Mesendoderm (in vitro differentiated cells): Measurements from ENCODE around the gene CNDP1.

ENCODE experiments used
- DNase-seq: peaks from one replicate; pipeline ENCODE4 v3.0.0; 2013
- H2AK5ac ChIP-seq: 2 replicates; pipeline ENCODE4 v1.6.1; 2013; ENCODE audit warnings: low read length, inconsistent platforms
- H2BK120ac ChIP-seq: 2 replicates; pipeline ENCODE4 v1.6.1; 2013; ENCODE audit warnings: low read depth, mild to moderate bottlenecking, low read length, moderate library complexity, mixed read lengths
- H2BK15ac ChIP-seq: replicated peaks from 2 replicates; pipeline ENCODE4 v1.6.1; 2013; ENCODE audit warnings: low read depth, mild to moderate bottlenecking, moderate library complexity
- H2BK5ac ChIP-seq: 2 replicates; pipeline ENCODE4 v1.6.1; 2013; ENCODE audit warnings: low read length, inconsistent platforms
- H3K18ac ChIP-seq: 2 replicates; pipeline ENCODE4 v1.6.1; 2013; ENCODE audit warnings: mild to moderate bottlenecking, low read length, mixed read lengths
- H3K23ac ChIP-seq: one replicate; pipeline ENCODE4 v1.6.1; 2013; ENCODE audit warnings: low read length
- H3K27ac ChIP-seq: 2 replicates; pipeline ENCODE4 v1.5.1; 2013; ENCODE audit warnings: low read depth, mild to moderate bottlenecking, inconsistent platforms, low read length, moderate library complexity
- H3K27me3 ChIP-seq: 2 replicates; pipeline ENCODE4 v1.6.1; 2013; ENCODE audit warnings: low read length, control low read depth, mild to moderate bottlenecking, inconsistent platforms; ENCODE audit not compliant: insufficient read depth, poor library complexity
- H3K36me3 ChIP-seq: 2 replicates; pipeline ENCODE4 v1.6.1; 2013; ENCODE audit warnings: low read length, inconsistent platforms; ENCODE audit not compliant: control insufficient read depth, insufficient read depth
- H3K4ac ChIP-seq: one replicate; pipeline ENCODE4 v1.6.1; 2013; ENCODE audit warnings: low read depth, mild to moderate bottlenecking, low read length, moderate library complexity
- H3K4me1 ChIP-seq: 2 replicates; pipeline ENCODE4 v1.6.1; 2013; ENCODE audit warnings: low read depth, low read length, inconsistent platforms; ENCODE audit not compliant: control insufficient read depth
- H3K4me2 ChIP-seq: 2 replicates; pipeline ENCODE4 v1.6.1; 2013; ENCODE audit warnings: low read length
- H3K4me3 ChIP-seq: 2 replicates; pipeline ENCODE4 v1.5.1; 2013; ENCODE audit warnings: mild to moderate bottlenecking, low read length
- H3K56ac ChIP-seq: one replicate; pipeline ENCODE4 v1.6.1; 2013; ENCODE audit warnings: low read length
- H3K79me1 ChIP-seq: 2 replicates; pipeline ENCODE4 v1.6.1; 2013; ENCODE audit warnings: low read length, inconsistent platforms
- H3K79me2 ChIP-seq: 2 replicates; pipeline ENCODE4 v1.6.1; 2013; ENCODE audit warnings: mild to moderate bottlenecking, low read length; ENCODE audit not compliant: control insufficient read depth, insufficient read depth
- H3K9ac ChIP-seq: 2 replicates; pipeline ENCODE4 v1.6.1; 2013; ENCODE audit warnings: low read length, inconsistent platforms
- H4K5ac ChIP-seq: one replicate; pipeline ENCODE4 v1.6.1; 2013; ENCODE audit warnings: low read length
- H4K8ac ChIP-seq: one replicate; pipeline ENCODE4 v1.6.1; 2013; ENCODE audit warnings: low read depth, mild to moderate bottlenecking, control low read depth, low read length, moderate library complexity
- WGBS: extraction: QIAGEN DNeasy Blood & Tissue Kit; methylation state at CpG from one replicate; pipeline ENCODE4 v1.1.7; 2013; ENCODE audit warnings: low lambda C conversion rate, missing lambda C conversion rate; ENCODE audit not compliant: insufficient coverage; ENCODE audit errors: extremely low coverage; 5-methylcytosine and 5-hydroxymethylcytosine counted together

Gene CNDP1

GRCh38 chr18:74511823-74512222 lies 22.5 kb upstream of the CNDP1 start:
- Histone ChIP-seq H3K27me3 (no peaks in the 10 kb centered on the region), H3K23ac (no peak overlapping the region), H2BK120ac (no peak overlapping the region), H3K36me3 (peaks cover 37% of the 10 kb centered on the region), H3K4me3 (no peak overlapping the region), H3K4me1 (peaks cover 3% of the 10 kb centered on the region), H2AK5ac (no peak overlapping the region), H2BK5ac (no peak overlapping the region), H3K4me2 (no peak overlapping the region), H4K5ac (no peak overlapping the region), H3K27ac (no peak overlapping the region), H4K8ac (no peak overlapping the region), H3K56ac (no peak overlapping the region), H3K79me2 (no peaks in the 10 kb centered on the region), H3K9ac (no peak overlapping the region), H2BK15ac (no peak overlapping the region), H3K79me1 (peaks cover 15% of the 10 kb centered on the region), H3K18ac (no peak overlapping the region), H3K4ac (no peak overlapping the region)
- no peak for DNase-seq
- no CpG with 5 or more reads among the region's 7 CpGs for WGBS

- H4K8ac ChIP-seq, result no peak overlapping the region
- no peak overlapping the region for H3K4me2 ChIP-seq
- no peak overlapping the region for H3K23ac ChIP-seq
- no peak overlapping the region for H3K4me3 ChIP-seq
- no peak overlapping the region for H4K5ac ChIP-seq
- peaks cover 3% of the 10 kb centered on the region for H3K4me1 ChIP-seq
- no CpG with 5 or more reads among the region's 15 CpGs for WGBS
- H3K4ac ChIP-seq, result no peak overlapping the region
- H2BK120ac ChIP-seq, result no peak overlapping the region
- no peak overlapping the region for H2BK15ac ChIP-seq
- DNase-seq, result no peak
- H3K27ac ChIP-seq, result no peak overlapping the region
- H3K79me2 ChIP-seq, result no peaks in the 10 kb centered on the region
- H3K9ac ChIP-seq, result no peak overlapping the region
- H3K56ac ChIP-seq, result no peak overlapping the region
- no peak overlapping the region for H2BK5ac ChIP-seq
- H3K27me3 ChIP-seq, result no peaks in the 10 kb centered on the region
- H3K36me3 ChIP-seq, result peaks cover 37% of the 10 kb centered on the region
- H2AK5ac ChIP-seq, result no peak overlapping the region
- no peak overlapping the region for H3K18ac ChIP-seq
- peaks cover 11% of the 10 kb centered on the region for H3K79me1 ChIP-seq
Measured at GRCh38 chr18:74512321-74513053, 21.8 kb upstream of the CNDP1 start.

- Histone ChIP-seq H3K4me2 (no peak overlapping the region), H3K27ac (no peak overlapping the region), H2AK5ac (no peak overlapping the region), H3K18ac (no peak overlapping the region), H2BK5ac (no peak overlapping the region), H3K79me2 (no peaks in the 10 kb centered on the region), H4K8ac (no peak overlapping the region), H2BK120ac (no peak overlapping the region), H3K4me1 (peaks cover 3% of the 10 kb centered on the region), H3K36me3 (peaks cover 38% of the 10 kb centered on the region), H2BK15ac (no peak overlapping the region), H3K23ac (no peak overlapping the region), H3K9ac (no peak overlapping the region), H3K79me1 (peaks cover 11% of the 10 kb centered on the region), H3K27me3 (no peaks in the 10 kb centered on the region), H3K4ac (no peak overlapping the region), H3K4me3 (no peak overlapping the region), H4K5ac (no peak overlapping the region), H3K56ac (no peak overlapping the region)
- no CpG with 5 or more reads among the region's 27 CpGs for WGBS
- DNase-seq, result no peak
Measured at GRCh38 chr18:74513149-74513882, 21.0 kb upstream of the CNDP1 start.

- Histone ChIP-seq H2BK5ac (no peak overlapping the region), H2BK15ac (no peak overlapping the region), H3K18ac (no peak overlapping the region), H3K27ac (no peak overlapping the region), H3K4me2 (no peak overlapping the region), H2BK120ac (no peak overlapping the region), H3K23ac (no peak overlapping the region), H3K27me3 (no peaks in the 10 kb centered on the region), H3K36me3 (peaks cover 41% of the 10 kb centered on the region), H3K4ac (no peak overlapping the region), H3K56ac (no peak overlapping the region), H3K4me3 (no peak overlapping the region), H3K79me2 (no peaks in the 10 kb centered on the region), H3K4me1 (no peaks in the 10 kb centered on the region), H2AK5ac (no peak overlapping the region), H3K9ac (no peak overlapping the region), H4K8ac (no peak overlapping the region), H3K79me1 (peaks cover 11% of the 10 kb centered on the region), H4K5ac (no peak overlapping the region)
- no CpG with 5 or more reads among the region's 8 CpGs for WGBS
- DNase-seq, result no peak
Measured at GRCh38 chr18:74513883-74514205, 20.5 kb upstream of the CNDP1 start.

- Histone ChIP-seq H3K4me2 (no peak overlapping the region), H3K56ac (no peak overlapping the region), H3K4me1 (no peaks in the 10 kb centered on the region), H3K27me3 (no peaks in the 10 kb centered on the region), H3K9ac (no peak overlapping the region), H3K36me3 (peaks cover 45% of the 10 kb centered on the region), H3K79me1 (peaks cover 9% of the 10 kb centered on the region), H3K23ac (no peak overlapping the region), H4K8ac (no peak overlapping the region), H2AK5ac (no peak overlapping the region), H4K5ac (no peak overlapping the region), H3K4ac (no peak overlapping the region), H3K18ac (no peak overlapping the region), H2BK5ac (no peak overlapping the region), H3K4me3 (no peak overlapping the region), H3K79me2 (no peaks in the 10 kb centered on the region), H2BK120ac (no peak overlapping the region), H2BK15ac (no peak overlapping the region), H3K27ac (no peak overlapping the region)
- no CpG with 5 or more reads among the region's 18 CpGs for WGBS
- DNase-seq, result no peak
Measured at GRCh38 chr18:74514860-74515495, 19.3 kb upstream of the CNDP1 start.
